Tibial artery (tissue), 4 donors: ENCODE results near the gene MYO9B.
"Not testable (repeated sequence)": the region's sequence is repeated elsewhere in the genome, so short reads cannot be mapped to it uniquely, and the experiment has no call there.

Experiments
- DNase-seq, 2 donors: peaks; one replicate each; pipeline ENCODE4 v3.0.0-alpha.2; 2019
- H3K27ac ChIP-seq, 2 donors: fragments of 200-600 bp; sonication (generic) in 1 of 2; 1 replicate in 1 of 2; 2 replicates in 1 of 2; pipeline ENCODE4 v1.5.1; 2018 to 2019; ENCODE audit warnings: mild to moderate bottlenecking in 1 of 2
- H3K27me3 ChIP-seq, 2 donors: fragments of 200-600 bp; sonication (generic) in 1 of 2; one replicate each; pipeline versions ENCODE4 v1.5.1 to v1.6.0; 2016 to 2019
- H3K36me3 ChIP-seq, 3 donors: fragments of 200-600 bp; sonication (generic) in 2 of 3; one replicate each; pipeline ENCODE4 v1.5.1; 2016 to 2019; ENCODE audit warnings: mild to moderate bottlenecking in 2 of 3
- H3K4me1 ChIP-seq, 4 donors: fragments of 200-600 bp; sonication (generic) in 2 of 4; 1 replicate in 3 of 4; 2 replicates in 1 of 4; pipeline ENCODE4 v1.5.1; 2016 to 2019
- H3K4me3 ChIP-seq, 2 donors: fragments of 200-600 bp; sonication (generic) in 1 of 2; 1 replicate in 1 of 2; 2 replicates in 1 of 2; pipeline ENCODE4 v1.5.1; 2018 to 2019; ENCODE audit warnings: mild to moderate bottlenecking in 2 of 2
- H3K9me3 ChIP-seq, 3 donors: fragments of 200-600 bp; sonication (generic) in 1 of 3; one replicate each; pipeline ENCODE4 v1.5.1; 2016 to 2019
- intact Hi-C: fragments of 100-400 bp; cut with DNase I; formaldehyde crosslinking; loops from one replicate; pipeline ENCODE4 v1.15.0; 2023; ENCODE audit warnings: low total_unique reads
- TF ChIP-seq, protein P1 (sequence below), 2 experiments: fragments of 200-600 bp in 1 of 2; fragments of 450-650 bp in 1 of 2; IDR thresholded peaks; one replicate each; pipeline ENCODE4 v1.5.1; 2017 to 2019; ENCODE audit warnings: antibody characterized with exemption in 2 of 2, mild to moderate bottlenecking in 1 of 2, moderate library complexity in 1 of 2

The MYO9B gene

DNA sequence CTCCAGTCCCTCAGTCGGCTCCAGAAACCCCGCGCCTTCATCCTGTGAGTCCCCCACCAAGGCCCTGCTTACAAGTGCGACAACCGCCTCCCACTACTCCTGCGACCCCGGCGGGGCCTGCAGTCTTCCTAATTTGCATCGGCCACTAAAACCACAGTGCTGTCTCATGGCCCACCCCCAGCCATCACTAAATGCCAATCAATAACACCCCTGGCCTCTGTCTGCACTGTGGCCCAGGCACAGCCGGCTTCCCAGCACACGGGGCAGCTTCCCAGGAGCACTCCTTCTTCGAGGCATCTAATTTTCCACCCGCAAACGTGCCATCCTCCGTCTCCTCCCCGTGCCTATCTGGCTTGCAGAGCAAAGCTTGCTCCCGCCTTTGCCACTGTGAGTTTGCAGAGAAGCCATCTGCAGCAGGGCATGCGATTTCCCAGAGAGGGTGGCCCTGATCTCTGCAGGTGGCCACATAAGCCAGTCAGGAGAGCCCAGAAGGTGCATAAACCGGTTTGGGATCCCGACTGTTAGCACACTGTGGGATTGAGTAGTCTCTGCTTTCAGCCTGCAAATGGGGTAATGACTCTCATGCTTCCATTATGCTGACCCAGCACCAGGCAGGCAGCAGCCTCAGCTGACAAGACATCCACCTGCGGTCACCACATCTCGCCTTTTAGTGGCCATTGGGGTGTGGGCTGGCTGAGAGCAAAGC, 105.6 kb downstream of the MYO9B start:
- no peaks in the 10 kb centered on the region for H3K27me3 ChIP-seq
- DNase-seq, result no peak
- no peaks in the 10 kb centered on the region for H3K9me3 ChIP-seq
- no peaks in the 10 kb centered on the region for H3K4me1 ChIP-seq
- no peak overlapping the region for H3K27ac ChIP-seq
- peaks cover 71 to 99% (median 78%) of the 10 kb centered on the region in 3 donors for H3K36me3 ChIP-seq
- H3K4me3 ChIP-seq, result no peak overlapping the region
- intact Hi-C loops, result no loop called here
- TF ChIP-seq, protein P1, sequence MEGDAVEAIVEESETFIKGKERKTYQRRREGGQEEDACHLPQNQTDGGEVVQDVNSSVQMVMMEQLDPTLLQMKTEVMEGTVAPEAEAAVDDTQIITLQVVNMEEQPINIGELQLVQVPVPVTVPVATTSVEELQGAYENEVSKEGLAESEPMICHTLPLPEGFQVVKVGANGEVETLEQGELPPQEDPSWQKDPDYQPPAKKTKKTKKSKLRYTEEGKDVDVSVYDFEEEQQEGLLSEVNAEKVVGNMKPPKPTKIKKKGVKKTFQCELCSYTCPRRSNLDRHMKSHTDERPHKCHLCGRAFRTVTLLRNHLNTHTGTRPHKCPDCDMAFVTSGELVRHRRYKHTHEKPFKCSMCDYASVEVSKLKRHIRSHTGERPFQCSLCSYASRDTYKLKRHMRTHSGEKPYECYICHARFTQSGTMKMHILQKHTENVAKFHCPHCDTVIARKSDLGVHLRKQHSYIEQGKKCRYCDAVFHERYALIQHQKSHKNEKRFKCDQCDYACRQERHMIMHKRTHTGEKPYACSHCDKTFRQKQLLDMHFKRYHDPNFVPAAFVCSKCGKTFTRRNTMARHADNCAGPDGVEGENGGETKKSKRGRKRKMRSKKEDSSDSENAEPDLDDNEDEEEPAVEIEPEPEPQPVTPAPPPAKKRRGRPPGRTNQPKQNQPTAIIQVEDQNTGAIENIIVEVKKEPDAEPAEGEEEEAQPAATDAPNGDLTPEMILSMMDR (IDR thresholded peaks at IDR 0.05), result no peak

DNA sequence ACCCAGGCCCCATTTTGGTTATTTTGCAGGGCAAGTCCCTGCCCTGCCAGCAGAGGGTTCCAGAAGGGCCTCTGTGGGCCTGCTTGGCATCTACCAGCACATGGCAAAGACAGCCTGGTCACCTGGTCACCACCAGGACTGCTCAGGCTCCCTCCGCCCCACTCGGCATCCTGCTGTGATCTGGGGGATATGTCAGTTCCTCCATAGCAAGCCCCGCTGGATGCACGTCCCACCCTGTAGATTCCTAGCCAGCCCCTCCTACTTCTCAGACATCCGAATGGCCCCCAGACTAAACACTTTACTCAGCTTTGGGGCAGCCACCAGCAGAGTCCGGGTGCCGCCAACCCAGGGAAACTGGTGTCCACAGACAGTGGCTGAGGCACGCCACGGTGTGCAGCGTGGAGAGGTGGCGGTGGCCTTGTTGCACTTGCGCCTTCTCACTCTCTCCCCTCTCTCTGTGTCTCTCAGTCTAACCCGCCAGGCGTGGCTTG, 107.7 kb downstream of the MYO9B start:
- H3K27me3 ChIP-seq, result no peaks in the 10 kb centered on the region
- intact Hi-C loops, result no loop called here
- no peak for DNase-seq
- H3K27ac ChIP-seq, result no peak overlapping the region
- H3K36me3 ChIP-seq, result peaks cover 71 to 99% (median 77%) of the 10 kb centered on the region in 3 donors
- no peak overlapping the region for H3K4me3 ChIP-seq
- H3K4me1 ChIP-seq, result no peaks in the 10 kb centered on the region
- H3K9me3 ChIP-seq, result no peaks in the 10 kb centered on the region
- TF ChIP-seq, protein P1 (IDR thresholded peaks at IDR 0.05), result no peak

DNA sequence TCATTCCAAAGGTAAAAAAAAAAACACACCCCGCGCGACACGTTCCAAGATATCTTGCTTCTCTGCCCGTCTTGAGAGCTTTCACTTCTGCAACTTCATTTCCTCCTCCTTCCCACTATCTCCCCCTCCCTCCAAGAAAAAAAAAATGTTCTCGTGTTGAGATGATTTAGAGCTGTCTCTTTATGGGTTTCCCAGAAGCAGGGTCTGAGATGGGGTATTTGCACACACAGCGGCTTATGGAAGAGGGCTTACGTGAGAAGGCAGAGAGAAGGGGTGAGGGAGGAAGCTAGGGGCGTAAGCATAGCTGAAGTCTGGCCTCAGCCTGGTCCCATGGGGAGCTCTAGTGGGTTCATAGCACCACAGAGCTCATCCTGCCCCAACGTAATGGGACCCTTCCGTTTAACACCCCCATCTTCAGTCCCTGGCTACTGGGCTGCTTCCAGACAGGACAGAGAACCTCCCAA, 108.3 kb downstream of the MYO9B start:
- Histone ChIP-seq H3K4me3 (no peak overlapping the region), H3K9me3 (no peaks in the 10 kb centered on the region), H3K27ac (no peak overlapping the region), H3K36me3 (peaks cover 74 to 99% (median 77%) of the 10 kb centered on the region in 3 donors), H3K27me3 (no peaks in the 10 kb centered on the region), H3K4me1 (no peaks in the 10 kb centered on the region)
- DNase-seq, result no peak
- intact Hi-C loops, result no loop called here
- TF ChIP-seq, protein P1 (IDR thresholded peaks at IDR 0.05), result no peak

DNA sequence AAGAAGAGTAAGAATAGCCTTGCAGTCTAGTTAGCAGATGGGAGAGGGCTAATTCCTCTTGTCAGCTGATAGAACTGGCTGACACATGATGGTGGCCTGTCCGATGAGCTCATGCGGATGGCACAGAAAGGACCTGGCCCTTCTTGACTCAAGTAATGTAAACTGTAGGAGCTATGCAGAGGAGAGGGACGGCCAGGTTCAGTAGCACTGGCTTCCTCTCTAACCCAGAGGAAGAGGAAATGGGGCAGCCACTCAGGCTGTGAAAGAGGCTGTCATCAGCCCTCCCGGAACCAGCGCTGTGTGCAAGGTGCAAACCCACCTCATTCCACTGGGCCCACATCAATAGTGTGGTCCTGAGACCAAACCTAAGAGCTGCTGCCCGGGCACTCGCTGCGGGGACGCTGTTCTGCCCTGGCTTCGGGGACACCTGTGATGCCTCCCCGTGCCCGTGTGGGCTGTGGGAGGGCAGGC, 108.8 kb downstream of the MYO9B start:
- no peak overlapping the region for H3K27ac ChIP-seq
- H3K4me1 ChIP-seq, result no peaks in the 10 kb centered on the region
- TF ChIP-seq, protein P1 (IDR thresholded peaks at IDR 0.05), result no peak
- H3K36me3 ChIP-seq, result peaks cover 79 to 99% (median 82%) of the 10 kb centered on the region in 3 donors
- H3K4me3 ChIP-seq, result no peak overlapping the region
- intact Hi-C loops, result no loop called here
- no peaks in the 10 kb centered on the region for H3K27me3 ChIP-seq
- DNase-seq, result no peak
- no peaks in the 10 kb centered on the region for H3K9me3 ChIP-seq

DNA sequence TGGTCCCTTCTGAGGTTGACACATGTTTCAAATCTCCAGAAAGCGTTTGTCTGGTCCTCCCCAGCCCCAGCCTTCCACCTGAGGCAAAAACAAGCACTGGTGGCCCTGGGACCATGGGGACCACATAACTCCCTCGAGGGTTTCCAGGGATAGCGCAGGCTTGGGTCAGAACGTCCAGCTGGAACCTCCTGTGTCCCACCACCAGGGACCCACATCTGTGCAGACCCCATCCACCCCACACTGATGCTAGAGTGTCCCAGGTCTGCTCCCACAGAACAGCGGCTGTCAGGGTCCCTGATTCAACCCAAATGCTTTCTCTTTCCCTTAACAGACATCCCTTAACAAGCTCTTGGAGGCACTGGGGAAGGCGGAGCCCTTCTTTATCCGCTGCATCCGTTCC, 110.0 kb downstream of the MYO9B start:
- TF ChIP-seq, protein P1 (IDR thresholded peaks at IDR 0.05), result no peak
- H3K36me3 ChIP-seq, result peaks cover 90 to 100% (median 91%) of the 10 kb centered on the region in 3 donors
- no peaks in the 10 kb centered on the region for H3K4me1 ChIP-seq
- H3K4me3 ChIP-seq, result no peak overlapping the region
- DNase-seq, result no peak
- no peak overlapping the region for H3K27ac ChIP-seq
- H3K27me3 ChIP-seq, result no peaks in the 10 kb centered on the region
- intact Hi-C loops, result no loop called here
- no peaks in the 10 kb centered on the region for H3K9me3 ChIP-seq

DNA sequence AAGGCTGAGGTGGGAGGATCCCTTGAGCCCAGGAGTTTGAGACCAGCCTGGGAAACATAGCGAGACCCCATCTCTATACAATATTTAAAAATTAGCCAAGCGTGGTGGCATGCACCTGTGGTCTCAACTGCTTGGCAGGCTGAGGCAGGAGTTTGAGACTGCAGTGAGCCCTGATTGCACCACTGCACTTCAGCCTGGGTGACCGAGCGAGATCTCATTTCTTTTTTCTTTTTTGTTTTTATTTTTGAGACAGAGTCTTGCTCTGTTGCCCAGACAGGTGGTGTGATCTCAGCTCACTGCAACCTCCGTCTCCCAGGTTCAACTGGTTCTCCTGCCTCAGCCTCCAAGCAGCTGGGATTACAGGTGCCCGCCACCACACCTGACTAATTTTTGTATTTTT, 116.2 kb downstream of the MYO9B start:
- peaks cover 92 to 100% (median 92%) of the 10 kb centered on the region in 3 donors for H3K36me3 ChIP-seq
- H3K4me3 ChIP-seq, H3K9me3 ChIP-seq, H3K27ac ChIP-seq, DNase-seq, H3K4me1 ChIP-seq, H3K27me3 ChIP-seq, intact Hi-C loops: not testable (repeated sequence)
